GM23338 (cell line): ENCODE results near the gene PRMT5. TPM values are rescaled to one million over a fixed set of nuclear protein-coding genes. Genes with fewer than 3 reads are reported as not detected.

Experiments
- ATAC-seq: fragments of 200-7000 bp; cut with Tn5 transposase; 3 replicates; pipeline ENCODE4 v1.9.1; 2020
- DNase-seq: peaks from one replicate; pipeline ENCODE4 v3.0.0-alpha.2; 2015; ENCODE audit warnings: low spot score
- H2AFZ ChIP-seq: fragments of 200-600 bp; sonication (generic); 2 replicates; pipeline ENCODE4 v1.8.0; 2016; ENCODE audit warnings: antibody characterized with exemption, mild to moderate bottlenecking, moderate library complexity
- H3F3A ChIP-seq: fragments of 200-600 bp; sonication (generic); replicated peaks from 2 replicates; pipeline ENCODE4 v1.8.0; 2017; ENCODE audit warnings: antibody characterized with exemption, mixed run types, low read depth
- H3K27ac ChIP-seq: fragments of 200-600 bp; sonication (generic); 2 replicates; pipeline ENCODE4 v1.6.1; 2016; ENCODE audit warnings: low read depth
- H3K27me3 ChIP-seq: fragments of 200-600 bp; sonication (generic); 2 replicates; pipeline ENCODE4 v1.8.0; 2016; ENCODE audit warnings: mild to moderate bottlenecking, mixed run types, moderate library complexity; ENCODE audit not compliant: insufficient read depth
- H3K36me3 ChIP-seq: fragments of 200-600 bp; sonication (generic); 2 replicates; pipeline ENCODE4 v1.8.0; 2016; ENCODE audit warnings: mild to moderate bottlenecking; ENCODE audit not compliant: insufficient read depth
- H3K4me1 ChIP-seq: fragments of 200-600 bp; sonication (generic); 2 replicates; pipeline ENCODE4 v1.8.0; 2016; ENCODE audit warnings: mild to moderate bottlenecking, moderate library complexity; ENCODE audit not compliant: insufficient read depth
- H3K4me2 ChIP-seq: fragments of 200-600 bp; sonication (generic); 2 replicates; pipeline ENCODE4 v1.7.1; 2017; ENCODE audit warnings: mixed run types
- H3K4me3 ChIP-seq: fragments of 200-600 bp; sonication (generic); 2 replicates; pipeline ENCODE4 v1.6.1; 2016; ENCODE audit warnings: mixed run types
- H3K79me2 ChIP-seq: fragments of 200-600 bp; sonication (generic); replicated peaks from 2 replicates; pipeline ENCODE4 v1.8.0; 2017; ENCODE audit warnings: mild to moderate bottlenecking; ENCODE audit not compliant: insufficient read depth
- H3K9me2 ChIP-seq: fragments of 200-600 bp; sonication (generic); 2 replicates; pipeline ENCODE4 v1.8.0; 2017; ENCODE audit not compliant: insufficient read depth
- H4K20me1 ChIP-seq: fragments of 200-600 bp; sonication (generic); replicated peaks from 2 replicates; pipeline ENCODE4 v1.8.0; 2017; ENCODE audit warnings: mild to moderate bottlenecking; ENCODE audit not compliant: insufficient read depth
- H3K27ac Mint-ChIP-seq: 2 replicates; pipeline ENCODE4 v1.8.0; 2020; ENCODE audit warnings: inconsistent platforms, mild to moderate bottlenecking, moderate library complexity, mixed read lengths
- H3K27me3 Mint-ChIP-seq: 3 replicates; pipeline ENCODE4 v1.8.0; 2022; ENCODE audit warnings: low read depth, mild to moderate bottlenecking, moderate library complexity, mixed read lengths, inconsistent platforms; ENCODE audit not compliant: insufficient read depth, poor library complexity
- H3K36me3 Mint-ChIP-seq: 3 replicates; pipeline ENCODE4 v1.8.0; 2021; ENCODE audit warnings: low read depth, mild to moderate bottlenecking, inconsistent platforms, moderate library complexity, mixed read lengths
- H3K4me1 Mint-ChIP-seq: 3 replicates; pipeline ENCODE4 v1.8.0; 2020; ENCODE audit warnings: mild to moderate bottlenecking, inconsistent platforms, mixed read lengths
- H3K4me3 Mint-ChIP-seq: 3 replicates; pipeline ENCODE4 v1.8.0; 2021; ENCODE audit warnings: moderate library complexity, mild to moderate bottlenecking, inconsistent platforms, mixed read lengths
- H3K9me3 Mint-ChIP-seq: 3 replicates; pipeline ENCODE4 v1.8.0; 2020; ENCODE audit warnings: moderate library complexity, mild to moderate bottlenecking, inconsistent platforms, mixed read lengths
- CREB1 ChIP-seq: fragments of 250-450 bp; sonication (Bioruptor Pico); IDR thresholded peaks from 2 replicates; pipeline ENCODE4 v1.5.0; 2020; ENCODE audit warnings: low read depth, mild to moderate bottlenecking, moderate library complexity
- EZH2 ChIP-seq: fragments of 200-600 bp; sonication (generic); IDR thresholded peaks from one replicate; pipeline ENCODE4 v1.8.0; 2017; ENCODE audit warnings: antibody characterized with exemption, mild to moderate bottlenecking, low read depth; ENCODE audit not compliant: unreplicated experiment
- EZH2phosphoT487 ChIP-seq: fragments of 200-600 bp; sonication (generic); IDR thresholded peaks from one replicate; pipeline ENCODE4 v1.8.1; 2018; ENCODE audit warnings: antibody characterized with exemption; ENCODE audit not compliant: unreplicated experiment
- JUNB ChIP-seq: IDR thresholded peaks from one replicate; pipeline ENCODE4 v1.6.1; 2016; ENCODE audit warnings: antibody characterized with exemption; ENCODE audit not compliant: unreplicated experiment
- ZNF331 ChIP-seq: fragments of 250-450 bp; sonication (Bioruptor Pico); IDR thresholded peaks from 2 replicates; pipeline ENCODE4 v1.5.0; 2020; ENCODE audit warnings: low read depth, mild to moderate bottlenecking, moderate library complexity
- polyA plus RNA-seq: library from polyadenylated mRNA; unstranded; fragments of >200 nt; fragmentation: Nextera tagmentation; extraction: Ambion mirVana; gene quantifications from 2 replicates; pipeline ENCODE4 v1.2.1, GENCODE V29; 2016
- total RNA-seq: library from RNA; depleted of rRNA; stranded (reverse); fragments of >200 nt; shearing (Covaris generic); gene quantifications from 2 replicates; pipeline ENCODE4 v1.2.3, GENCODE V29; 2014
- TF ChIP-seq, protein P1 (sequence below): fragments of 250-450 bp; sonication (Bioruptor Pico); IDR thresholded peaks from 2 replicates; pipeline ENCODE4 v1.5.0; 2020; ENCODE audit warnings: mild to moderate bottlenecking, moderate library complexity
- TF ChIP-seq, protein P2 (sequence below), 2 experiments: fragments of 200-600 bp in 1 of 2; sonication (generic) in 1 of 2; conservative IDR thresholded peaks; 2 replicates each; pipeline versions ENCODE4 v1.5.1 to v1.6.1; 2016 to 2017; ENCODE audit warnings: antibody characterized with exemption in 2 of 2, low read depth in 2 of 2, mild to moderate bottlenecking in 2 of 2, moderate library complexity in 1 of 2
- TF ChIP-seq, protein P3 (sequence below): IDR thresholded peaks from one replicate; pipeline ENCODE4 v1.6.1; 2018; ENCODE audit warnings: antibody characterized with exemption; ENCODE audit not compliant: unreplicated experiment
- TF ChIP-seq, protein P4 (sequence below): IDR thresholded peaks from 2 replicates; pipeline ENCODE4 v1.6.1; 2016; ENCODE audit warnings: antibody characterized with exemption

The PRMT5 gene
- total and polyA plus RNA-seq, 2 experiments from 2014 or later, result 68.8 to 124 TPM

DNA sequence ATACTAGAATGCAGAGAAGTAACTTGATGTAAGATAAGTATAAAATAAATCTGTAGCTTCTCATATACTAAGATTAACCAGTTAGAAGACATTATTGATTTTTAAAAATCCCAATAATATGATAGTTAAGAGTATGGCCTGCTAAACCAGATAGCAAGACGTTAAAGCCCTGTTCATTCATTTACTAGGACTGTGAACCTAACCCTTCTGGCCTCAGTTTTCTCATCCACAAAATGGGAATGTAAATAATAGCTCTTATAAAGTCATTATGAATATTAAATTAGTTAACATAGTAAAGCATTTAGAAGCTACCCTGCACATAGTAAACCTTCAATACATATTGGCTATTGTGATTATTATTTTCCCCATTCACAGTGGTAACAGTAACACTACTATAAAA lies 6.0 kb upstream of the PRMT5 start (continued):
- TF ChIP-seq, protein P1, sequence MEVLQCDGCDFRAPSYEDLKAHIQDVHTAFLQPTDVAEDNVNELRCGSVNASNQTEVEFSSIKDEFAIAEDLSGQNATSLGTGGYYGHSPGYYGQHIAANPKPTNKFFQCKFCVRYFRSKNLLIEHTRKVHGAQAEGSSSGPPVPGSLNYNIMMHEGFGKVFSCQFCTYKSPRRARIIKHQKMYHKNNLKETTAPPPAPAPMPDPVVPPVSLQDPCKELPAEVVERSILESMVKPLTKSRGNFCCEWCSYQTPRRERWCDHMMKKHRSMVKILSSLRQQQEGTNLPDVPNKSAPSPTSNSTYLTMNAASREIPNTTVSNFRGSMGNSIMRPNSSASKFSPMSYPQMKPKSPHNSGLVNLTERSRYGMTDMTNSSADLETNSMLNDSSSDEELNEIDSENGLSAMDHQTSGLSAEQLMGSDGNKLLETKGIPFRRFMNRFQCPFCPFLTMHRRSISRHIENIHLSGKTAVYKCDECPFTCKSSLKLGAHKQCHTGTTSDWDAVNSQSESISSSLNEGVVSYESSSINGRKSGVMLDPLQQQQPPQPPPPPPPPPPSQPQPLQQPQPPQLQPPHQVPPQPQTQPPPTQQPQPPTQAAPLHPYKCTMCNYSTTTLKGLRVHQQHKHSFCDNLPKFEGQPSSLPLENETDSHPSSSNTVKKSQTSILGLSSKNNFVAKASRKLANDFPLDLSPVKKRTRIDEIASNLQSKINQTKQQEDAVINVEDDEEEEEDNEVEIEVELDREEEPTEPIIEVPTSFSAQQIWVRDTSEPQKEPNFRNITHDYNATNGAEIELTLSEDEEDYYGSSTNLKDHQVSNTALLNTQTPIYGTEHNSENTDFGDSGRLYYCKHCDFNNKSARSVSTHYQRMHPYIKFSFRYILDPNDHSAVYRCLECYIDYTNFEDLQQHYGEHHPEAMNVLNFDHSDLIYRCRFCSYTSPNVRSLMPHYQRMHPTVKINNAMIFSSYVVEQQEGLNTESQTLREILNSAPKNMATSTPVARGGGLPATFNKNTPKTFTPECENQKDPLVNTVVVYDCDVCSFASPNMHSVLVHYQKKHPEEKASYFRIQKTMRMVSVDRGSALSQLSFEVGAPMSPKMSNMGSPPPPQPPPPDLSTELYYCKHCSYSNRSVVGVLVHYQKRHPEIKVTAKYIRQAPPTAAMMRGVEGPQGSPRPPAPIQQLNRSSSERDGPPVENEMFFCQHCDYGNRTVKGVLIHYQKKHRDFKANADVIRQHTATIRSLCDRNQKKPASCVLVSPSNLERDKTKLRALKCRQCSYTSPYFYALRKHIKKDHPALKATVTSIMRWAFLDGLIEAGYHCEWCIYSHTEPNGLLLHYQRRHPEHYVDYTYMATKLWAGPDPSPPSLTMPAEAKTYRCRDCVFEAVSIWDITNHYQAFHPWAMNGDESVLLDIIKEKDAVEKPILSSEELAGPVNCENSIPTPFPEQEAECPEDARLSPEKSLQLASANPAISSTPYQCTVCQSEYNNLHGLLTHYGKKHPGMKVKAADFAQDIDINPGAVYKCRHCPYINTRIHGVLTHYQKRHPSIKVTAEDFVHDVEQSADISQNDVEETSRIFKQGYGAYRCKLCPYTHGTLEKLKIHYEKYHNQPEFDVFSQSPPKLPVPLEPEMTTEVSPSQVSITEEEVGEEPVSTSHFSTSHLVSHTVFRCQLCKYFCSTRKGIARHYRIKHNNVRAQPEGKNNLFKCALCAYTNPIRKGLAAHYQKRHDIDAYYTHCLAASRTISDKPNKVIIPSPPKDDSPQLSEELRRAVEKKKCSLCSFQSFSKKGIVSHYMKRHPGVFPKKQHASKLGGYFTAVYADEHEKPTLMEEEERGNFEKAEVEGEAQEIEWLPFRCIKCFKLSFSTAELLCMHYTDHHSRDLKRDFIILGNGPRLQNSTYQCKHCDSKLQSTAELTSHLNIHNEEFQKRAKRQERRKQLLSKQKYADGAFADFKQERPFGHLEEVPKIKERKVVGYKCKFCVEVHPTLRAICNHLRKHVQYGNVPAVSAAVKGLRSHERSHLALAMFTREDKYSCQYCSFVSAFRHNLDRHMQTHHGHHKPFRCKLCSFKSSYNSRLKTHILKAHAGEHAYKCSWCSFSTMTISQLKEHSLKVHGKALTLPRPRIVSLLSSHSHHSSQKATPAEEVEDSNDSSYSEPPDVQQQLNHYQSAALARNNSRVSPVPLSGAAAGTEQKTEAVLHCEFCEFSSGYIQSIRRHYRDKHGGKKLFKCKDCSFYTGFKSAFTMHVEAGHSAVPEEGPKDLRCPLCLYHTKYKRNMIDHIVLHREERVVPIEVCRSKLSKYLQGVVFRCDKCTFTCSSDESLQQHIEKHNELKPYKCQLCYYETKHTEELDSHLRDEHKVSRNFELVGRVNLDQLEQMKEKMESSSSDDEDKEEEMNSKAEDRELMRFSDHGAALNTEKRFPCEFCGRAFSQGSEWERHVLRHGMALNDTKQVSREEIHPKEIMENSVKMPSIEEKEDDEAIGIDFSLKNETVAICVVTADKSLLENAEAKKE, result no peak
- no peak for TF ChIP-seq JUNB
- TF ChIP-seq, protein P2, sequence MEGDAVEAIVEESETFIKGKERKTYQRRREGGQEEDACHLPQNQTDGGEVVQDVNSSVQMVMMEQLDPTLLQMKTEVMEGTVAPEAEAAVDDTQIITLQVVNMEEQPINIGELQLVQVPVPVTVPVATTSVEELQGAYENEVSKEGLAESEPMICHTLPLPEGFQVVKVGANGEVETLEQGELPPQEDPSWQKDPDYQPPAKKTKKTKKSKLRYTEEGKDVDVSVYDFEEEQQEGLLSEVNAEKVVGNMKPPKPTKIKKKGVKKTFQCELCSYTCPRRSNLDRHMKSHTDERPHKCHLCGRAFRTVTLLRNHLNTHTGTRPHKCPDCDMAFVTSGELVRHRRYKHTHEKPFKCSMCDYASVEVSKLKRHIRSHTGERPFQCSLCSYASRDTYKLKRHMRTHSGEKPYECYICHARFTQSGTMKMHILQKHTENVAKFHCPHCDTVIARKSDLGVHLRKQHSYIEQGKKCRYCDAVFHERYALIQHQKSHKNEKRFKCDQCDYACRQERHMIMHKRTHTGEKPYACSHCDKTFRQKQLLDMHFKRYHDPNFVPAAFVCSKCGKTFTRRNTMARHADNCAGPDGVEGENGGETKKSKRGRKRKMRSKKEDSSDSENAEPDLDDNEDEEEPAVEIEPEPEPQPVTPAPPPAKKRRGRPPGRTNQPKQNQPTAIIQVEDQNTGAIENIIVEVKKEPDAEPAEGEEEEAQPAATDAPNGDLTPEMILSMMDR (conservative IDR thresholded peaks at IDR 0.05; ENCODE audit: low read depth in 2 of 2), result no peak

DNA sequence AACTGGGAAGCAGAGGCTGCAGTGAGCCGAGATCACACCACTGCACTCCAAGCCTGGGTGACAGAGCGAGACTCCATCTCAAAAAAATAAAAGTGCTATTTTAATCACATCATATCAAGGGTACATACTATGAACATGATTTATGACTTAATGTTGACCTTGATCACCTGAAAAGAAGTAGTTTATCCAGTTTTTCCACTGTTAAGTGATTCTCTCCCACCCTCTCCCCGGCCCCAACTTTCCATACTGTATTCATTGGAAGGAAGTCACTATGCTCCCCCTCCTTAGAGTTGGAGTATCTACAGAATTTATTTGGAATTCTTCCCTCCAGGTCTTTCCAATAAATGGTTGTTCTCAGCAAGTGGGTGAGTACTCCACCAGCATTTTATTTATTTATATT lies 3.0 kb upstream of the PRMT5 start:
- ATAC-seq (no peak), DNase-seq (no peak)
- Histone ChIP-seq H3K4me1 (peaks cover 7% of the 10 kb centered on the region), H3K4me2 (no peak overlapping the region), H2AFZ (no peak overlapping the region), H3K79me2 (peaks cover 18% of the 10 kb centered on the region), H3F3A (peaks cover 16% of the 10 kb centered on the region), H3K36me3 (no peaks in the 10 kb centered on the region), H3K4me3 (no peak overlapping the region), H3K9me2 (no peaks in the 10 kb centered on the region), H3K27me3 (no peaks in the 10 kb centered on the region), H4K20me1 (no peaks in the 10 kb centered on the region), H3K27ac (no peak overlapping the region)
- Mint-ChIP-seq H3K27me3 (peaks cover 1% of the 10 kb centered on the region), H3K36me3 (peaks cover 7% of the 10 kb centered on the region; the same call in 2 of the 3 replicates), H3K4me1 (peaks cover 8% of the 10 kb centered on the region), H3K27ac (no peak overlapping the region), H3K4me3 (no peak overlapping the region), H3K9me3 (no peaks in the 10 kb centered on the region)
- no peak for TF ChIP-seq CREB1
- TF ChIP-seq EZH2, result no peak
- TF ChIP-seq EZH2phosphoT487, result no peak
- no peak for TF ChIP-seq ZNF331
- TF ChIP-seq, protein P3, sequence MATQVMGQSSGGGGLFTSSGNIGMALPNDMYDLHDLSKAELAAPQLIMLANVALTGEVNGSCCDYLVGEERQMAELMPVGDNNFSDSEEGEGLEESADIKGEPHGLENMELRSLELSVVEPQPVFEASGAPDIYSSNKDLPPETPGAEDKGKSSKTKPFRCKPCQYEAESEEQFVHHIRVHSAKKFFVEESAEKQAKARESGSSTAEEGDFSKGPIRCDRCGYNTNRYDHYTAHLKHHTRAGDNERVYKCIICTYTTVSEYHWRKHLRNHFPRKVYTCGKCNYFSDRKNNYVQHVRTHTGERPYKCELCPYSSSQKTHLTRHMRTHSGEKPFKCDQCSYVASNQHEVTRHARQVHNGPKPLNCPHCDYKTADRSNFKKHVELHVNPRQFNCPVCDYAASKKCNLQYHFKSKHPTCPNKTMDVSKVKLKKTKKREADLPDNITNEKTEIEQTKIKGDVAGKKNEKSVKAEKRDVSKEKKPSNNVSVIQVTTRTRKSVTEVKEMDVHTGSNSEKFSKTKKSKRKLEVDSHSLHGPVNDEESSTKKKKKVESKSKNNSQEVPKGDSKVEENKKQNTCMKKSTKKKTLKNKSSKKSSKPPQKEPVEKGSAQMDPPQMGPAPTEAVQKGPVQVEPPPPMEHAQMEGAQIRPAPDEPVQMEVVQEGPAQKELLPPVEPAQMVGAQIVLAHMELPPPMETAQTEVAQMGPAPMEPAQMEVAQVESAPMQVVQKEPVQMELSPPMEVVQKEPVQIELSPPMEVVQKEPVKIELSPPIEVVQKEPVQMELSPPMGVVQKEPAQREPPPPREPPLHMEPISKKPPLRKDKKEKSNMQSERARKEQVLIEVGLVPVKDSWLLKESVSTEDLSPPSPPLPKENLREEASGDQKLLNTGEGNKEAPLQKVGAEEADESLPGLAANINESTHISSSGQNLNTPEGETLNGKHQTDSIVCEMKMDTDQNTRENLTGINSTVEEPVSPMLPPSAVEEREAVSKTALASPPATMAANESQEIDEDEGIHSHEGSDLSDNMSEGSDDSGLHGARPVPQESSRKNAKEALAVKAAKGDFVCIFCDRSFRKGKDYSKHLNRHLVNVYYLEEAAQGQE, result no peak
- TF ChIP-seq, protein P2 (conservative IDR thresholded peaks at IDR 0.05; ENCODE audit: low read depth in 2 of 2), result no peak
- TF ChIP-seq, protein P4, sequence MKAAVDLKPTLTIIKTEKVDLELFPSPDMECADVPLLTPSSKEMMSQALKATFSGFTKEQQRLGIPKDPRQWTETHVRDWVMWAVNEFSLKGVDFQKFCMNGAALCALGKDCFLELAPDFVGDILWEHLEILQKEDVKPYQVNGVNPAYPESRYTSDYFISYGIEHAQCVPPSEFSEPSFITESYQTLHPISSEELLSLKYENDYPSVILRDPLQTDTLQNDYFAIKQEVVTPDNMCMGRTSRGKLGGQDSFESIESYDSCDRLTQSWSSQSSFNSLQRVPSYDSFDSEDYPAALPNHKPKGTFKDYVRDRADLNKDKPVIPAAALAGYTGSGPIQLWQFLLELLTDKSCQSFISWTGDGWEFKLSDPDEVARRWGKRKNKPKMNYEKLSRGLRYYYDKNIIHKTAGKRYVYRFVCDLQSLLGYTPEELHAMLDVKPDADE, result no peak
